SW 1271 (cell line): ENCODE data around the gene MFAP3.

Source experiments
- DNase-seq, 2 experiments: peaks; one replicate each; lab custom pipeline; 2025; lab: John Stamatoyannopoulos, UW

Gene MFAP3

DNA sequence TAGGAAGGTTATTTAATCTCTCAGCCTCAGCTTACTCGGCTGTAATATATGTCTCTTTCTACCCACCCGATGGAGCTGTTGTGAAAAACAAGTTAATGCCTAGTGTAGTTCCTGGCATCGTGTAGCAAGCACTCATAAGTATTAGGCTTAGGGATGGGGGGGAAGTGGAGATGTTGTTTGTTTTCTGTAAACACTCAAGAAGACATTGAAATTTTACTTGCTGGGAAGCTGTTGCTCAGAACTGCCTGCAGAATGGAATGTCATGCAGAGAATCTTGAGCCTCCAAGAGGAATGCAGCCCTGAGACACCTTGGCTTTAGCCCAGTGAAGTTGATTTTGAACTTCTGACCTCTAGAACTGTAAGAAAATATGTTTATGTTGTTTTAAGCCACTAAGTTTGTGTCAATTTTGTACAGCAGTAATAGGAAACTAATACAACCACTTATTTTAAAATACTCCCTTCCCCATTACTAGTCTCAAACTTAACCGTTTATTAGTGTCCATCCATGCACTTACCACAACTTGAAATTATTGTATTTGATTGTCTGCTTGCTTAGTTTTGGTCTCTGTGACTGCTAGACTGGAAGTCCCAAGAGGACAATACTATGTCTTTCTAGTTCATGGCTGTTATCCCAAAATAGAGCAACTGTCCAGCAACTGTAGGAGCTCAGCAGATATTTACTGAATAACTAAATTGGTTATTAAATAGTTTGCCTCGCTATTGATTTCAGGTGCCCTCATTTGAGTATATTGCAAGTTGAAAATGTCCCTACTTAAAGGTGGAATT is 53.8 kb downstream of the MFAP3 start:
- peak in 1 of 2 experiments; percentile 10 for DNase-seq

DNA sequence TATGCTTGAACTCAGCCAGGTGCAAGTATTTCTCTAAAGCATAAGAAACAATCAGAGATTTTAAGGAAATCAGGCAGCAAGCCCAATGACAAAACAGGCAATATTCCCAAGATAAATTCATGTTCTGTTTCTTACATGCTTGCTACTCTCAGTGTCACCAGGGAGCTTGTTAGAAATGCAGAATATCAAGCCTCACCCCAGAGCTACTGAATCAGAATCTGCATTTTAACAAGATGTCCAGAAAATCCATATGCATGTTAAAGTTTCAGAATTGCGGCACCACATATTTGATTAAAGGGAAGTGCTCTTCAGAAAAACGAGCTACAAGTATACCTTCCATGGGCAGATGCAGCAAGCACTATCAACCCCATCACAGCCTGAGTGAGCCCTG is 54.4 kb downstream of the MFAP3 start:
- no peak for DNase-seq

DNA sequence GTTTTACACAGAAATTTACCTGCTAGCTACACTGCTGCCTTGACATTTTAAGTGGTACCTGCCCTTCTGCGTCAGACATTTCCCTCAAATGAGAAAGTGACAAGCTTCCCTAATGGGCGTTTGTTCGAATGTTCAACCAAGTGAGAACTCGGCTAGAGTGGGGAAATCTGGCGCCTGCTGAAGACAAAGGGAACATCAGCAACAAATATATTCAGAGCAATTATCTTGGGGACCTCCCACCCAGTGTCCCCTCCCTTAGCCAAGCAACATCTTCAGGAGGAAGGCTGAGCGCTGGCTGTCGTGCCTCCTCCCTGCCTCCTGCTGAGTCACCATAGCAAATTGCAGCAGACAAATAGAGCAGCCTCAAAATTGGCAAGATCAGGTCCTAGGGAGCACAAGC is 57.1 kb downstream of the MFAP3 start:
- no peak for DNase-seq

DNA sequence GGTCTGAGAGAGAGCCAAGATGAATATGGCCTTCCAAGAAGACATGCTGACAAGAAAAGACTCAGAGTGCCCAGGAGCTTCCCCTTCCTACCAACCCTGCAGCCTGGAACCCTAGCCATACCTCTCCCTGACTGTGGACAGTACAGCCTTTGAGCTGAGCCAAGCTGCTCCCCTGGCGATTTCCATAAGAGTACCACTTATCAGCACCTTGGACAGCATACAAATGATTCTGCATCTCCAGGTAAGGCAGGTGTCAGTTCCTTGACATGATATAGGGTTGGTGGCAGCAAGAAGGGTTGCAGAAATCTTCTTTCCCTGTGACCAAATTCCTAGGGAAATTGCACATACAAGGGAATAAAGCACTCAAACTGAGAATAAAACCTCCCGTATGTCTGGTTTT is 58.3 kb downstream of the MFAP3 start:
- DNase-seq = no peak

DNA sequence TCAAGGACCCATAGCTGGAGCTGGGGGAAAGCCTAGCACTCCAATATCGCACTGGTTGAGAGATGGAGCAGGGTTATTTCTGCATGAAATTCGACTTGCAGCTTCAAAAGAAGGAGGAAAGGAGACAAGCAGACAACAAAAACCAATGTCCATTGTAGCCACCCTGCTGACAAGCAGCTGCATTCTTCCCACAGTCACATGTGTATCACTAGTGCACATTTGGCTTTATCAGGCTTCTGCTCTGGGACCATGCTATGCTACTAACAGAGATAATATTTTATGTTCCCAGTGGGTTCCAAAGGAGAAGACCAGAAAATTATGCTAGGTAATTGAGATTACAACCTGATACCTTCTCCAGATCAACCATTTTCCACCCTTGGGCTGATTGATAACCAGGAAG is 59.7 kb downstream of the MFAP3 start:
- DNase-seq = no peak

DNA sequence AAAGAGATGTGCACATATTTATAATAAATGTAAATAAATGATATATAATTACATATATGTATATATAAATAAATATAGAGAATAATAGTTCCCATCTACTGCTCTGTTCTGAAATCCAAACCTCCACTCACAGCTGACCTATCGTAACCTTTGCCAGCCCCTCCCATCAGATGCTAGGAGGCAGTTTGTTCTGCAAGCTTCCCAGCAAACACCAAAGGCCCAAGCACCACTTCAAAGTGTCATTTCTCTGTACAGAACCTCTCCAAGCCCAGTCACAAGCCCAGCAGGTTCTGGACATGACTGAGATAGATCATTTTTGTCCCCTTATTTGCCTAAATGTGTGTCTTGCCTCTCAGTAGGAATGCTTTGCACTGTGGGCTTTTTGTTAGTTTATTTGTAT is 62.4 kb downstream of the MFAP3 start:
- no peak for DNase-seq

DNA sequence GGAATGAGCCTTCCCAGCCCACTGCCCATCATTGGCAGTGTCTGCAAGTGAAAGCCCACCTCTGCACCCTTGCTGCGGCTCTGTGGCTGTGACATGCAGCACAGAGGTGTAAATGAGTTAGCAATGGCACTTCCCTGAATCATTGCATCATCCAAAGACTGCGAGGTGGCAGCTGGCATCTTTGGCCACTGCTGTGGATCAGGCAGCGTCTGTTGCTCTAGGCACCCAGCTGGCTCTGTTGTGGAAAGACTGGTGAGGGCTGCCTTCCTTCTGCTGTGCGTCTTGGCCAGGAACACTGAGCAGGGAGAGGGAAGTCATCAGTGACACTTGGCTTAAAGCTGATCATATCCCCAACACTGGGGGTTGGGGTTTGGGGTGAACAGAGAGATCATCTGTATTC is 64.5 kb downstream of the MFAP3 start:
- DNase-seq = no peak
